ENCODE data around the gene GOSR1. TPM values are rescaled to one million over a fixed set of nuclear protein-coding genes. Genes with fewer than 3 reads are reported as not detected.
"Not testable (repeated sequence)": the region's sequence is repeated elsewhere in the genome, so short reads cannot be mapped to it uniquely, and the experiment has no call there.

Gene GOSR1
- total RNA-seq, 2 donors from 2014 or later: 48.7 to 53.9 TPM

GRCh38 chr17:30557916-30558685 is 80.9 kb downstream of the GOSR1 start:
- Histone ChIP-seq H3K9ac (ENCODE audit: low read depth in 2 of 2, low read length in 2 of 2) (no peak overlapping the region), H3K4me1 (no peaks in the 10 kb centered on the region), H3K9me3 (no peaks in the 10 kb centered on the region), H3K36me3 (no peaks in the 10 kb centered on the region), H3K27ac (no peak overlapping the region), H3K27me3 (no peaks in the 10 kb centered on the region), H3K4me3 (no peak overlapping the region)
- DNase-seq: no peak
- TF ChIP-seq CTCF (IDR thresholded peaks at IDR 0.05): no peak
- intact Hi-C loops (cut with DNase I): no loop called here

GRCh38 chr17:30558686-30559545 is 81.7 kb downstream of the GOSR1 start:
- DNase-seq: no peak
- no peak overlapping the region for H3K9ac ChIP-seq (ENCODE audit: low read depth in 2 of 2, low read length in 2 of 2)
- intact Hi-C loops (cut with DNase I): no loop called here

GRCh38 chr17:30559656-30560055 is 82.4 kb downstream of the GOSR1 start:
- no peaks in the 10 kb centered on the region for H3K4me1 ChIP-seq
- intact Hi-C loops (cut with DNase I): no loop called here
- H3K4me3 ChIP-seq: no peak overlapping the region
- DNase-seq: no peak
- no peak overlapping the region for H3K9ac ChIP-seq (ENCODE audit: low read depth in 2 of 2, low read length in 2 of 2)
- TF ChIP-seq CTCF (IDR thresholded peaks at IDR 0.05): no peak
- no peaks in the 10 kb centered on the region for H3K9me3 ChIP-seq
- no peaks in the 10 kb centered on the region for H3K36me3 ChIP-seq
- H3K27me3 ChIP-seq: no peaks in the 10 kb centered on the region
- no peak overlapping the region for H3K27ac ChIP-seq

More at GRCh38 chr17:30558686-30559545, 81.7 kb downstream of the GOSR1 start:
- H3K27ac ChIP-seq: no peak overlapping the region
- H3K36me3 ChIP-seq: no peaks in the 10 kb centered on the region
- H3K9me3 ChIP-seq: no peaks in the 10 kb centered on the region
- H3K4me3 ChIP-seq: no peak overlapping the region
- no peaks in the 10 kb centered on the region for H3K4me1 ChIP-seq
- no peaks in the 10 kb centered on the region for H3K27me3 ChIP-seq
- TF ChIP-seq CTCF (IDR thresholded peaks at IDR 0.05): no peak

GRCh38 chr17:30560117-30561026 is 83.2 kb downstream of the GOSR1 start:
- H3K9ac ChIP-seq (ENCODE audit: low read depth in 2 of 2, low read length in 2 of 2); H3K27ac ChIP-seq; DNase-seq; H3K9me3 ChIP-seq; H3K36me3 ChIP-seq; H3K27me3 ChIP-seq; intact Hi-C loops (cut with DNase I); H3K4me1 ChIP-seq; H3K4me3 ChIP-seq: not testable (repeated sequence)

GRCh38 chr17:30561766-30562165 is 84.6 kb downstream of the GOSR1 start:
- H3K4me1 ChIP-seq; H3K9me3 ChIP-seq; H3K4me3 ChIP-seq; H3K27me3 ChIP-seq; H3K9ac ChIP-seq (ENCODE audit: low read depth in 2 of 2, low read length in 2 of 2); H3K36me3 ChIP-seq; H3K27ac ChIP-seq; intact Hi-C loops (cut with DNase I); DNase-seq: not testable (repeated sequence)

GRCh38 chr17:30563131-30563904 is 86.1 kb downstream of the GOSR1 start:
- DNase-seq; H3K27me3 ChIP-seq; H3K4me1 ChIP-seq; intact Hi-C loops (cut with DNase I); H3K9me3 ChIP-seq; H3K4me3 ChIP-seq; H3K36me3 ChIP-seq; H3K27ac ChIP-seq; H3K9ac ChIP-seq (ENCODE audit: low read depth in 2 of 2, low read length in 2 of 2): not testable (repeated sequence)

- H3K27ac ChIP-seq; intact Hi-C loops (cut with DNase I); H3K4me1 ChIP-seq; DNase-seq; H3K36me3 ChIP-seq; H3K9me3 ChIP-seq; H3K4me3 ChIP-seq; H3K27me3 ChIP-seq; H3K9ac ChIP-seq (ENCODE audit: low read depth in 2 of 2, low read length in 2 of 2): not testable (repeated sequence)
These were observed 86.7 kb downstream of the GOSR1 start for GRCh38 chr17:30563905-30564390.

GRCh38 chr17:30564422-30565072 is 87.3 kb downstream of the GOSR1 start:
- H3K27ac ChIP-seq; H3K9me3 ChIP-seq; H3K27me3 ChIP-seq; DNase-seq; H3K4me3 ChIP-seq; H3K9ac ChIP-seq (ENCODE audit: low read depth in 2 of 2, low read length in 2 of 2); H3K4me1 ChIP-seq; intact Hi-C loops (cut with DNase I); H3K36me3 ChIP-seq: not testable (repeated sequence)

Data from colonic mucosa (tissue), 4 donors.